Measurements from ENCODE around the gene SART1.
A peak's percentile ranks its signal among the peaks of the same experiment; 100 is the strongest.

The SART1 gene, protein sequence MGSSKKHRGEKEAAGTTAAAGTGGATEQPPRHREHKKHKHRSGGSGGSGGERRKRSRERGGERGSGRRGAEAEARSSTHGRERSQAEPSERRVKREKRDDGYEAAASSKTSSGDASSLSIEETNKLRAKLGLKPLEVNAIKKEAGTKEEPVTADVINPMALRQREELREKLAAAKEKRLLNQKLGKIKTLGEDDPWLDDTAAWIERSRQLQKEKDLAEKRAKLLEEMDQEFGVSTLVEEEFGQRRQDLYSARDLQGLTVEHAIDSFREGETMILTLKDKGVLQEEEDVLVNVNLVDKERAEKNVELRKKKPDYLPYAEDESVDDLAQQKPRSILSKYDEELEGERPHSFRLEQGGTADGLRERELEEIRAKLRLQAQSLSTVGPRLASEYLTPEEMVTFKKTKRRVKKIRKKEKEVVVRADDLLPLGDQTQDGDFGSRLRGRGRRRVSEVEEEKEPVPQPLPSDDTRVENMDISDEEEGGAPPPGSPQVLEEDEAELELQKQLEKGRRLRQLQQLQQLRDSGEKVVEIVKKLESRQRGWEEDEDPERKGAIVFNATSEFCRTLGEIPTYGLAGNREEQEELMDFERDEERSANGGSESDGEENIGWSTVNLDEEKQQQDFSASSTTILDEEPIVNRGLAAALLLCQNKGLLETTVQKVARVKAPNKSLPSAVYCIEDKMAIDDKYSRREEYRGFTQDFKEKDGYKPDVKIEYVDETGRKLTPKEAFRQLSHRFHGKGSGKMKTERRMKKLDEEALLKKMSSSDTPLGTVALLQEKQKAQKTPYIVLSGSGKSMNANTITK

DNA sequence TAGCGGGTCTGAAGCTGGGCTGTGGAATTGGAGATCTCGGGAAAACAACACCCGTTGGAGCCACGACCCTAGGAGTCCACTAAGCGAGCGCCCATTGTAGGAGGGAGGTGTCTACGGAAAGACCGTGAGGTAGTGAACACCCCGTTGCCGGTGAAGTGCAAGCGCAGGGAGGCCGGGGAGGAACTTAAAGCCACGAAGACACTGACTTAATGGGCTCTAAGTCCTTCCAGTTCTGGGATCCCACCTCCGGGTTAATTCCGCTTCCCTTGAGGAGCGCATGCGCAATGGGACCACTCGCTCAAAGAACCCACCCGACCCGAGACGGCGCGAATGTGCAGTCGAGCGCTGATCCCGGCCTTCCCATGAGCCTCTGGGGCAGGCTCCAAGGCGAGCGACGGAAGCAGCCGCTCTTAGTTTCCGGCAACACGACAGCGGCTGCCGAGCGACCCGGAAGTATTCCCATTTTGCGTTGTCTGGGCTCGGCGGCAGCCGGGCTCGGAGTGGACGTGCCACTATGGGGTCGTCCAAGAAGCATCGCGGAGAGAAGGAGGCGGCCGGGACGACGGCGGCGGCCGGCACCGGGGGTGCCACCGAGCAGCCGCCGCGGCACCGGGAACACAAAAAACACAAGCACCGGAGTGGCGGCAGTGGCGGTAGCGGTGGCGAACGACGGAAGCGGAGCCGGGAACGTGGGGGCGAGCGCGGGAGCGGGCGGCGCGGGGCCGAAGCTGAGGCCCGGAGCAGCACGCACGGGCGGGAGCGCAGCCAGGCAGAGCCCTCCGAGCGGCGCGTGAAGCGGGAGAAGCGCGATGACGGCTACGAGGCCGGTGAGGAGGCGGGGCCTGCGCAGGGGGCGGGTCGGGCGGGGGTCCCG lies at the start of gene SART1:
Gene SART1 (plus strand): TSS at position 468 of the 874 bp plus-strand sequence. CDS start 47 bp downstream, at position 515.
- intact Hi-C loops (cut with DNase I), result loop anchor here (1.0 to 5.0 kb wide), 3 partner anchors 41 to 69 kb away; partner anchors contain the start of genes BANF1, C11orf68, CCDC85B and DRAP1
- peak; percentile 96 to 99 (median 97) for DNase-seq

DNA sequence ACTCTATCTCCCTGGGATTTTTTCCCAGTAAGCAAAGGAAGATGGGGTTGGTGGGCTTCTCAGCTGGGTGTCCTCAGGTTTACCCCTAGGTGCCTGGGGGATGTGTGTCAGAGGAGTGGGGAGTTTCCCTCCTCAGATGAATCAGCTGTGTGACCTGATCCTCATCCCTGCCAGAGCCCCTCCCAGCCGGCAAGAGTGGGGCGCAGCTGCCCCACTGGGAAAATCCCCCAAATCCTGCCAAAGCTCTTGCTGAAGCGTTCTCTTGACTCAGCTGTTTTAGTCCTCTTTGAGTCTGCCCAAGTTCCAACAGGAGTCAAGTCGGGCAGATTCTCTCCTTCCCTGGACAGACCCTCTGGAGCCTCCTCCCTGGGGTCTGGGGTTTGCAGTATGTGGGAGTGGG lies 48.7 kb upstream of the SART1 start:
- intact Hi-C loops (cut with DNase I), result no loop called here
- DNase-seq, result peak in 2 of 10 donors; percentile 34 to 54

DNA sequence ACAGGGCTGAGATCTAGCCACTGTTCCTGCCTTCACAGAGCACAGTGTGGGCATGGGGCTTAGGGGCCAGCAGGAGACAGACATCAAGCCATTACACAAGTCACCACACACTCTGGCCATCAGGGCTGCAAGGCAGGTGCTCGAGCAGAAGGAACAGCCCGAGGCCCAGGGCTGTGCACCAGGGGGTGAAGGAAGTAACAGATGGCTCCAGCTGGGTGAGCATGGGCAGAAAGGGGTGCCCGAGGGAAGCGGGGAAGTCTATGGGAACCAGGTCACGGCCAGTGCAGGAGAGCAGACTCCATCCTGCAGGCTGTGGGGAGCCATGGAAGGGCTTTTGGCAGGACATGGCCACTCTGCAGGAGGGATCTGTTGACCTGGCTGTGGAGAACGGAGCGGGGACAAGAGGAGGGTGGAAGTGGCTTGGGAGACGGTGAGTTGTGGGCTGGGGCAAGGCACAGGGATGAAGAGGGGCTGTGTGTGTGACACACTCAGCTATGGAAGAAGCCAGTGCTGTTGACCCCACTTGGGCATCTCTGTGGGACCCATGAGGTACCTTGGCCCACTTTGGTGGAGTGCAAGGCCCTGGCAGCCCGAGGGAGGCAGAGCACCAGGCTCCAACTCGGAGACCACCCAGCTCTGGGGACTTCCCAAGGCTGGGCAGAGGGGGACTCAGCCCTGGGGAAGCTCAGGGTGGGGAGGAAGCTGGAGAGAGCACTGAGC lies 46.3 kb upstream of the SART1 start:
- peak in 2 of 10 donors; percentile 74 to 78 for DNase-seq
- intact Hi-C loops (cut with DNase I), result no loop called here

DNA sequence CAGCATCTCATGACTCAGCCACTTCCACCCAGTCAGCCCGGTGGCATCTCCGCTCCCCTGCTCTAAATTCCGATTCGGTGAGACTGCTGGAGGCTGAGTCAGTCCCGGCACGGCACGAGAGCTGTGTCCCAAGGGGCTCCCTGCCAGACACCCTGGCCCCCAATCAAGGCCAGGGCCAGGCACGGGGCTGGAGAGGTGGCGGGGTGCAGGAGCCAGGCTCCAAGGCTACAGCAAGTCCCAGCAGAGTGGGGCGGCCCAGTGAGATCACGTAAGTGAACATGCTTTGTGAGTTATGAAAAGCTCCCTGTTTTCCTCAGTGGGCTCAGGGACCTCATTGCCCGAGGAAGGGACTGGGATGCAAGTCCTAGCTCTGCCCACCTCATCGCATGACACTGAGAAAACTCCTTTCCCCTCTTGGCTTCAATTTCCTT lies 45.7 kb upstream of the SART1 start:
- peak in 6 of 10 donors; percentile 14 to 93 (median 70) for DNase-seq
- intact Hi-C loops (cut with DNase I), result no loop called here

DNA sequence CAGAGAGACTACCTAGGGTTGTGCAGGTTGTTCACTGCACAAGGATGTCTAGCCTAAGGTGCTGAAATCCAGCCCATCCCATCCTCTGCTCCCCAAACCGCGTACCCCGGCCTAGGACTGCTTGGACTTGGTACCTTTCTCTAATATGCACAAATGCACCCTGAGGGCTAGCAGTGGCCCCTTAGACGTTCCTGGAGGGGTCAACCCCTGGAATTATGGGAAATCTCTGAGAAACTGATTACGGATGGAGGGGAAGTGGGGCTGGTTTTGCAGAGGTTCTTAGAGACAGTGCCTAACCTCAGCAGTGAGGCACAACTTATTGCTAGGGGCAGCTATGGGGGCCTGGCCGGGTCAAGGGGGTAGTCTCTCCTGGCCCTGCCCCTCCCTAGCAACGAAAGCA lies 45.1 kb upstream of the SART1 start:
- peak in 2 of 10 donors; percentile 54 to 62 for DNase-seq
- intact Hi-C loops (cut with DNase I), result no loop called here

DNA sequence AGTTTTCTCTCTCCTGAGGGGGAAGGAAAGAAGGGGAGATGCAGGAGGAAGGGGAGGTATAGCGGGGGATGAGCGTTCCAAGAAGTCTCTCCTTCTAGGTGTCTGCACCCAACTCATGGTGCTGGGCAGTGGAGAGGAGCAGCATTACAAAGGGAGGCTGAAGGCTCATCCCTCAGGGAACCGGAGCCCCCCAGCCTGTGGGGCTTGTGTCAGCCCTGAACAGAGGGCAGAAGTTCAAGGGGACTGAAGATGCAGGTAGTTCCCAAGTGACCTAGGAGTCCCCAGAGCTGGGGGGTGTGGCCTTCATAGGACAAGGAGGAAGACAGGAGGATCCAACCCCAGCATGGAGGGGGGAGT lies 44.5 kb upstream of the SART1 start:
- intact Hi-C loops (cut with DNase I), result no loop called here

DNA sequence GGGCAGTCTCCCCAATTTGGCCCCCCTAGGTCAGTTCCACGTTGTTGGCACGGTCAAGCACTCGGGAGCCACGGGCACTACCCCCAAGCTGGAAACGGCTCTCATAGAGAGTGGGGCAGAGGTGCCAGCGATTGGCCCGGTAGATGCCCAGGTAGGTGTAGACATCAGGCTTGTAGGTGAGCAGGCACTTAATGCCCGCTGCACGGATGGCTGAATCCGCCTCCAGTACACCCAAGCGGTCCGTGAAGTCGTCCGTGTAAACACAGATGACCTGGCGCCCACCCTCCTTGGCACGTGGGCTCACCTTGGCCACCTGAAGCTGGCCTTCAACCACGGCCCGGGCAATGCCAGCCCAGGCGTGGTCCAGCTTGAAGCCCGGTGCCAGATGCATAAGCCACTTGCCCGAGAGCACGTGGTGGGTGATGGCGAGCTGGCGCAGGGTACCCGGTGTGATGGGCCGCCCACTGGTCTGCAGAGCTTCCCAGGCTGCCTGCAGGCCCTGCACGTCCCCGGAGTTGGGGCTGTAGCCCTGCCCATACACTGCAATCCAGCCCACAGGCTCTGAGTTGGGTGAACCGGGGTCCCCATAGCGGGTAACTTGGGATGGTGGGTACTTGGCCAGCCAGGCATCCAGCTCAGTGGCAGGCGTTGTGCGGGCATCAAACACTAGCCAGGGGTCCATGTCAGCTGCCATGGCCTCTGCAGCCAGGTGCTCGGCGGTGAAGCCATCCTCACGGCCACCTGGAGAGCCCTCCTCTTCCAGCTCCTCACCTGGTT lies 43.9 kb upstream of the SART1 start:
- intact Hi-C loops (cut with DNase I), result loop anchor here (2.0 kb wide), 2 partner anchors 29 to 43 kb away; partner anchors contain the start of genes FIBP and SART1
- DNase-seq, result peak in 2 of 10 donors; percentile 73 to 85

More for the DNA sequence above, 44.5 kb upstream of the SART1 start:
- DNase-seq, result no peak

DNA sequence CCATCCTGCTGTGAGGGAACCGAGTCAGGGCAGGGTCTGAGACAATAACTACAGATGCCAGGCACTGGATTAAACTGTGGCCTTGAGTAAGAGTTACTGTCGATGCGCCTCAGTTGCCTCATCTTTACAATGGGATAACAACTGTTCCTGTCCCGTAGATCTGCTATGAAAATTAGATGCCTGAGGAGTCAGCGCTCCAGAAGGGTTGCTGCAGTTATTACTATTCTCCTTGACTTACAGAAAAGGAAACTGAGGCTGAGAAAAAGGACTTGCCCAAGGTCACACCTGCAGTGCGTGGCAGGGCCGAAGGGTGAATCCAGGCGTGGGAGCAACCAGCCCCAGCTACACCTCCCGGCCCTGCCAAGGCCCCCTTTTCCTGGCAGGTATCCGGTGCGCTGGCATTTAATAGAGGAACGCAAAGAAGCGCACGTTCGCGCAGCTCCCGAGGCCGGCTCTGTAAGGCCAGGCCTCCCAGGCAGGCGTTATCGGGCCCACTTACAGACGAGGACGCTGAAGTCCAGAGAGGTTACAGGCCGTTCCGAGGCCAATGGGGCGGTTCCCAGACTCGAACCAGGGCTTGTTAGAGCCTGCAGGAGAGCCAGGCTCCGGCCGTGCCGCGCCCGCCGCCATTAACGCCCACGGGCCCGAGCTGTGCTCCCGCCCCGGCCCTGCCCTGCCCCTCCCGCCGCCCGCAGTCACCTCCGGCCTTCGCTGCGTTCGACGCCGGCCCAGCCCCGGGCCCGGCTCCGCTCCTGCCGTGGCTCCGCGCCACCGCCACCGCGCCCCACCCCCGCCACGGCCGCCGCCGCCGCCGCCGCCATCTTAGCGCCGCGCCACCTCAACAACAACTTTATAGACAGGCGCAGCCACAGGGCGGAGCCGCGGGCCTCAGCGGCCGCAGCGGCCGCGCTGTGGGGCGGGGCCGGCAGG lies 43.1 kb upstream of the SART1 start, which contains the start of gene C11orf68:
Gene C11orf68 (minus strand): TSS at position 852 of the 930 bp plus-strand sequence. CDS start 31 bp downstream, at position 821.
- peak in 3 of 10 donors; percentile 66 to 81 (median 66) for DNase-seq
- intact Hi-C loops (cut with DNase I), result loop anchor here (2.0 kb wide), 2 partner anchors 30 to 42 kb away; partner anchors contain the start of genes FIBP and SART1

DNA sequence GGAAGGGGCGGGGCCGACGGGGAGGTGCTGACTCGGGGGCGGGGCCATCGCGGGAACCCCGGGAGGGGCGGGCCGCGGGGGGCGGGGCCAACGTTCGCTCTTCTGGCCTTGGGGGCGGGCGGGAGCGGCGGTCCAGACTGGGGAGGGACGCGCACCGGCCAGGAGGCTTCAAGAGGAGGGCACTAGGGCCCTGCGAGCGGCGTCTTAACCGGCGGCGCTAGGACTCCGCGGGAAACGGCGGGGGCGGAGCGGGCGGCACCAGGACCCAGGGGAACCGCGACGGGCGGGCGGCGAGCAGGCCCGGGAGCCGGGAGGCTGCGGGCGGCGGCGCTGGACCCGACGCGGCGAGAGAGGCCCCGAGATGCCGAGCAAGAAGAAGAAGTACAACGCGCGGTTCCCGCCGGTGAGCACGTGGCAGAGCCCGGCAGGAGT lies 42.4 kb upstream of the SART1 start, which contains the start of gene DRAP1:
Gene DRAP1 (plus strand): TSS at position 286 of the 432 bp plus-strand sequence. CDS start 76 bp downstream, at position 362.
- peak; percentile 98 to 100 (median 100) for DNase-seq
- intact Hi-C loops (cut with DNase I), result loop anchor here (2.0 kb wide), 2 partner anchors 30 to 42 kb away; partner anchors contain the start of genes FIBP and SART1

DNA sequence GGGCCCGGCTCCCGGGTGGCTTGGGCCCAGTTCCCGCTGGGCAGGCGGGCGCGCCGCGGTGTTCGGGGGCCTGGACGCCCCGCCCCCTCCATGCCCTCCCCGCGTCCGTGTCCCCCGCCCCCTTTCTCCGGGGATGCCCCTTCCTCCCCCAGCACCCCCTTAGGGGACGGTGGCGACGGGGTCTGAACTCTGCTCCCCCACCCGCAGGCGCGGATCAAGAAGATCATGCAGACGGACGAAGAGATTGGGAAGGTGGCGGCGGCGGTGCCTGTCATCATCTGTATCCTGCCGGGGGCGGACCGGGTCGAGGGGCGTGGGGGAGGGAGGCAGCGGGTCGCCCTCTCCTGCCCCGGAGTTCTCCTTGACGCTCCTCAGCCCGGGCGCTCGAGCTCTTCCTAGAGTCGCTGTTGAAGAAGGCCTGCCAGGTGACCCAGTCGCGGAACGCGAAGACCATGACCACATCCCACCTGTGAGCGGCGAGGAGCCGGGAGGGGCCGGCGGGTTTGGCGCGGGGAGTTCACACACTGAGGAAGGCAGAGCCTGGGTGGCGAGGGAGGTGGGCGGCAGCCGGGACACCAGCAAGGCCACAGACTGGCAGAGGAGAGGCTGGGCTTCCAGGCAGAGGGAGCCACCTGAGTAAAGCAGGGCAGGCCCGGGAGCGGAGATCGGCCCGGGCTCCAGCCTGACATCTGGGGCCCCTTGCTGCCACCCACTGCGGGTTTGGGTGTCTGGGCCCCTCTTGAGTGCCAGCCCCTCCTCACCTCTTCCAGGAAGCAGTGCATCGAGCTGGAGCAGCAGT lies 41.8 kb upstream of the SART1 start:
- intact Hi-C loops (cut with DNase I), result loop anchor here (1.0 to 2.0 kb wide), 3 partner anchors 27 to 41 kb away; partner anchors contain the start of genes FIBP and SART1
- DNase-seq, result peak in 7 of 10 donors; percentile 27 to 91 (median 51)

DNA sequence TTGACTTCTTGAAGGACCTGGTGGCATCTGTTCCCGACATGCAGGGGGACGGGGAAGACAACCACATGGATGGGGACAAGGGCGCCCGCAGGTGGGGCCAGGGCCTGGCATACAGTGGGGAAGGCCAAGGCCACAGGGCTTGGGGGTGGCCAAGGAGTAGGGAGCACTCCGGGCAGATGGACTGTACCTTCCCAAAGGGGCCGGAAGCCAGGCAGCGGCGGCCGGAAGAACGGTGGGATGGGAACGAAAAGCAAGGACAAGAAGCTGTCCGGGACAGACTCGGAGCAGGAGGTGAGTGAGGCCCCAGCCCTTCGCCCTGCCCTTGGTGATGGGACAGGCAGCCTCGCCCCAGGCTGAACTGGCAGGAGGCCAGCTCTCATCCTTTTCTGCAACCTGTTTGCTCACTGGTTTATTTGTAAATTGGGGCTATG lies 41.1 kb upstream of the SART1 start:
- intact Hi-C loops (cut with DNase I), result loop anchor here (1.0 kb wide), 1 partner anchor 28 kb away; no protein-coding TSS in a partner anchor
- peak in 2 of 10 donors; percentile 82 to 85 for DNase-seq

DNA sequence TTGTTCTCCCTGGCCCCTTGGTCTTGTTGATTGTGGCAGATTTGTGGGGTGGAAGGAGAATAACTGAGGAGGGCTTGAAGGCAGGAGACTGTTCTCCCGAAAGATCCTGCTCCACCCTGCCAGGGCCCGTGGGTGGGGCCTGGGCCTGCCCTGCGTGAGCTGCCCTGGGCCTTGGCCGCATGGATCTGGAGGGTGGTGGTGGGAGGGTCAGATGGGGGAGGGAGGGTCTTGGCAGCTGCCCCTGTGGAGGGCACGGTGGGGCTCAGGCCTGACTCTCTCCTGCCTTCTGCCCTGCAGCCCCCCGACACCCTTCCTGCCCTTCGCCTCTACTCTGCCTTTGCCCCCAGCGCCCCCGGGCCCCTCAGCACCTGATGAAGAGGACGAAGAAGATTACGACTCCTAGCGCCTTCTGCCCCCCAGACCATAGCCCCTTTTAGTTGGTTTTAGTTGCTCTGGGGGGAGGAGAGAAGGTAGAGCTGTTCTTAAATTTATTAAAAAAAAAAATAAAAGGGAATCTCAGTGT lies 40.4 kb upstream of the SART1 start:
- peak in 2 of 10 donors; percentile 30 to 57 for DNase-seq
- intact Hi-C loops (cut with DNase I), result no loop called here

DNA sequence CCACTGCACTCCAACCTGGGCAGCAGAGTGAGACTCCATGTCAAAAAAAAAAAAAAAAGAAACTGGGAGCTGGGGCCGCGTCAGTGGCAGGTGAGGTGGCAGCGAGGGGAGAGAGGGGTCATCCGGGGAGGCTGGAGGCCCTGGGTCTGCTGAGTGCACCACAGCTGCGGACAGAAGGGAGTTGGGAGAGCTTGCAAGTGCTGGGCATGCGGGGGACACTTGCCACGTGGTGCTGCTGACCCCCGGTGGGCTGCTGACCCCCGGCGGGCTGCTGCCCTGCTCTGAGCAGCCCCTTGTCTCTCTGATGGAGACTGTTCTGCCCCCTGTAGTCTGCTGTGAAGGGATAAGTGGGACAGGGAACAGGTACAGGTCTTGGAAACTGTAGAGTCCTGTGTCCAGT lies 39.7 kb upstream of the SART1 start:
- DNase-seq, result peak in 1 of 10 donors; percentile 52
- intact Hi-C loops (cut with DNase I), result no loop called here

DNA sequence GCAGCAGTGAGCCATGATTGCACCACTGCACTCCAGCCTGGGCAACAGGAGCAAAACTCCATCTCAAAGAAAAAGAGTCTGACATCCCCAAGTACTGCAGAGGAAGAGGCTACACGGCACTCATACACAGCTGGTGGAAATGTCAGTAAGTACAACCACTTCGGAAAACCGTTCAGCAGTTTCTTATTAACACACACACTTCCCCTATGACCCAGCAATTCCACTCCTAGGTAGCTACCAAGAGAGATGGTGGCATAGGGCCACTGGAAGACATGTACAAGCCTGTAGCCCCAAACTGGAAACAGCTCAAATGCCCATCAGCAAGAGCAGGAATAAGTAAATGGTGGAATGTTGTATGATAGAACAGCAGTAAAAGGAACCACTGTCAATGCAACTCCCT lies 39.0 kb upstream of the SART1 start:
- intact Hi-C loops (cut with DNase I), result no loop called here
- DNase-seq, result no peak

DNA sequence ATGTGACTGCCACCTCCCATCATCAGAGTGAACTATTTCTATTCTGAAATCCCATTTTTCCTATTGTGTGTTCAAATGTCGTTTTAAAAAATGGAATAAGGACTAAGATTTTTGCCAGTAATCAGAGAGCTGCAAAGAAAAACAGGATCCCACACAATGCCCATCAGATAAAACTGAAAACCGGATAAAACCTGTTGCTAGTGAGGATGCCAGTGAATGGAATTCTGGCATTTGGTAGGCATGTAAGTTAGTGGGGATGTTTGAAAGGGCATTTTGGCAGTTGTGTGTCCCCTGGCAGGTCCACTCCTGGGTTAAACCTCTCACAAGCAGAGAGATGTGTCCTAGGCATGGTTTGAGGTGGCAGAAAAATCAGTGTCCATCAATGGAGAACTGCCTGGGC lies 36.1 kb upstream of the SART1 start:
- DNase-seq, result no peak
- intact Hi-C loops (cut with DNase I), result no loop called here

DNA sequence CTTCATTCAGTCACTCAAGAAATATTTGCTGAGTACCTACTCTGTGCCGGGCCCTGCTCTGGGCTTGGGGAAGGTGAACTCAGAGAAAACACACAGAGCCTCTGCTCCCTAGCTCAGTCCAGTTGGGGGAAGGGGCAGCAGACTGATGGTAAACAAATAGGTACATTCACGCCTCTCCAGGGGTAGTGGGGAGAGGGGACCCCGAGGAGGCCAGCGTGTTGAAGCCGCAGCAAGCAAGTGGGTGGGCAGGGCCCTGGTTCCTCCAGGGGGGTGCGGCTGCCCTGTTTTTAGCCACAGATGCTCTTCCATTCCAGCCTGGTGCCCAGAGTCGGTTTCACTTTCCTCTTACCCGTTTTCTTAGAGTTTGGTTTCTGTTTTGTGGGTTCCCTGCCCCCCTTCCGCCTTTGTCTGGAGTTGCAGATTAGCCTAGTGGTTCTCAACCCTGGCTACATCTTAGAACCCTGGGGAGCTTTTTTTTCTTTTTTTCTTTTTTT lies 33.6 kb upstream of the SART1 start:
- DNase-seq, result peak in 1 of 10 donors; percentile 27
- intact Hi-C loops (cut with DNase I), result no loop called here

Data from posterior cingulate gyrus (tissue), 11 donors.